DMS114 treated with DMSO at 0.1 percent for 48 hours (cell line): ENCODE data around the gene TMEM208.

Source experiments
- DNase-seq: peaks from one replicate; lab custom pipeline; 2025; ENCODE audit not compliant: unreplicated experiment; lab: John Stamatoyannopoulos, UW

The TMEM208 gene

GRCh38 chr16:67207249-67208091, 19.5 kb upstream of the TMEM208 start:
- no peak for DNase-seq

- no peak for DNase-seq
Observed at GRCh38 chr16:67208154-67208896, 18.6 kb upstream of the TMEM208 start.

- no peak for DNase-seq
Observed at GRCh38 chr16:67209565-67209964, 17.4 kb upstream of the TMEM208 start.

GRCh38 chr16:67210069-67210937, 16.6 kb upstream of the TMEM208 start:
- no peak for DNase-seq

GRCh38 chr16:67211674-67212073, 15.3 kb upstream of the TMEM208 start:
- DNase-seq = no peak

GRCh38 chr16:67212766-67213165, 14.2 kb upstream of the TMEM208 start:
- DNase-seq = no peak

GRCh38 chr16:67213197-67214019, 13.5 kb upstream of the TMEM208 start:
- no peak for DNase-seq

- DNase-seq = no peak
Observed at GRCh38 chr16:67215706-67216105, 11.2 kb upstream of the TMEM208 start.

GRCh38 chr16:67216612-67217490, 10.1 kb upstream of the TMEM208 start:
- no peak for DNase-seq

GRCh38 chr16:67223992-67224391, 2.9 kb upstream of the TMEM208 start:
- DNase-seq = no peak

- DNase-seq = no peak
Observed at GRCh38 chr16:67226295-67226803, 581 bp upstream of the TMEM208 start.

GRCh38 chr16:67227567-67227921, 614 bp downstream of the TMEM208 start:
- no peak for DNase-seq

GRCh38 chr16:67228034-67228785, 1.3 kb downstream of the TMEM208 start:
- no peak for DNase-seq

GRCh38 chr16:67228905-67229304, 2.0 kb downstream of the TMEM208 start:
- DNase-seq = no peak

- DNase-seq = no peak
Observed at GRCh38 chr16:67229906-67230808, 3.2 kb downstream of the TMEM208 start.

GRCh38 chr16:67230809-67231660, 4.1 kb downstream of the TMEM208 start:
- DNase-seq = no peak

GRCh38 chr16:67233596-67233995, 6.7 kb downstream of the TMEM208 start:
- DNase-seq = no peak
